Skin epidermis (tissue), 12 donors: ENCODE measurements around the gene ZNF512.
"Not testable (repeated sequence)": the region's sequence is repeated elsewhere in the genome, so short reads cannot be mapped to it uniquely, and the experiment has no call there.

Experiments used
- H3K27ac ChIP-seq, 21 experiments: fragments of 200-600 bp; sonication (generic) in 11 of 21; one replicate each; pipeline ENCODE4 v1.5.0; 2020; ENCODE audit warnings: mild to moderate bottlenecking in 3 of 21, inconsistent platforms in 2 of 21, moderate library complexity in 2 of 21
- H3K4me3 ChIP-seq, 7 experiments: fragments of 200-600 bp; sonication (generic) in 2 of 7; one replicate each; pipeline ENCODE4 v1.5.0; 2020; ENCODE audit warnings: inconsistent platforms in 2 of 7, mild to moderate bottlenecking in 2 of 7, moderate library complexity in 1 of 7

Gene ZNF512

GRCh38 chr2:27582695-27583389 lies at the start of gene ZNF512:
TSS of gene ZNF512 (plus strand) at chr2:27583042. CDS start at chr2:27583113, 71 bp downstream.
- Histone ChIP-seq H3K4me3 (peak within 1 kb of the TSS; percentile 41 to 70 (median 59)), H3K27ac (peak within 1 kb of the TSS in 20 of 21 experiments; percentile 4 to 83 (median 67))

- Histone ChIP-seq H3K4me3 (no peak overlapping the region), H3K27ac (no peak overlapping the region)
These were observed 45.6 kb upstream of the ZNF512 start for GRCh38 chr2:27537287-27537686.

- H3K4me3 ChIP-seq = not testable (repeated sequence)
These were observed 43.9 kb upstream of the ZNF512 start for GRCh38 chr2:27538839-27539450.

GRCh38 chr2:27539649-27540048 lies 43.2 kb upstream of the ZNF512 start:
- H3K27ac ChIP-seq, H3K4me3 ChIP-seq: not testable (repeated sequence)

More at GRCh38 chr2:27538839-27539450, 43.9 kb upstream of the ZNF512 start:
- H3K27ac ChIP-seq = not testable (repeated sequence)

GRCh38 chr2:27544143-27544821 lies 38.6 kb upstream of the ZNF512 start:
- no peak overlapping the region for H3K27ac ChIP-seq

GRCh38 chr2:27545348-27546141 lies 37.3 kb upstream of the ZNF512 start:
- Histone ChIP-seq H3K27ac (no peak overlapping the region), H3K4me3 (no peak overlapping the region)

More at GRCh38 chr2:27544143-27544821, 38.6 kb upstream of the ZNF512 start:
- no peak overlapping the region for H3K4me3 ChIP-seq

- Histone ChIP-seq H3K4me3 (no peak overlapping the region), H3K27ac (no peak overlapping the region)
These were observed 33.5 kb upstream of the ZNF512 start for GRCh38 chr2:27549303-27549702.

- Histone ChIP-seq H3K27ac (no peak overlapping the region), H3K4me3 (no peak overlapping the region)
These were observed 31.3 kb upstream of the ZNF512 start for GRCh38 chr2:27551514-27551913.

GRCh38 chr2:27552941-27553340 lies 29.9 kb upstream of the ZNF512 start:
- Histone ChIP-seq H3K27ac (no peak overlapping the region), H3K4me3 (no peak overlapping the region)

GRCh38 chr2:27554451-27554850 lies 28.4 kb upstream of the ZNF512 start:
- H3K27ac ChIP-seq, H3K4me3 ChIP-seq: not testable (repeated sequence)

- Histone ChIP-seq H3K4me3 (no peak overlapping the region), H3K27ac (no peak overlapping the region)
These were observed 23.6 kb upstream of the ZNF512 start for GRCh38 chr2:27559228-27559627.

GRCh38 chr2:27561060-27561459 lies 21.8 kb upstream of the ZNF512 start:
- H3K27ac ChIP-seq = no peak overlapping the region
- H3K4me3 ChIP-seq = no peak overlapping the region

GRCh38 chr2:27566628-27567027 lies 16.2 kb upstream of the ZNF512 start:
- Histone ChIP-seq H3K4me3 (no peak overlapping the region), H3K27ac (no peak overlapping the region)

- no peak overlapping the region for H3K27ac ChIP-seq
- no peak overlapping the region for H3K4me3 ChIP-seq
These were observed 13.4 kb upstream of the ZNF512 start for GRCh38 chr2:27569398-27569797.

- Histone ChIP-seq H3K27ac (no peak overlapping the region), H3K4me3 (no peak overlapping the region)
These were observed 11.6 kb upstream of the ZNF512 start for GRCh38 chr2:27571197-27571596.

GRCh38 chr2:27571681-27572080 lies 11.2 kb upstream of the ZNF512 start:
- H3K27ac ChIP-seq = no peak overlapping the region
- H3K4me3 ChIP-seq = no peak overlapping the region

GRCh38 chr2:27572439-27572838 lies 10.4 kb upstream of the ZNF512 start:
- H3K27ac ChIP-seq = no peak overlapping the region
- H3K4me3 ChIP-seq = no peak overlapping the region

GRCh38 chr2:27572998-27573429 lies 9.8 kb upstream of the ZNF512 start:
- Histone ChIP-seq H3K4me3 (no peak overlapping the region), H3K27ac (no peak overlapping the region)

GRCh38 chr2:27573452-27573851 lies 9.4 kb upstream of the ZNF512 start:
- Histone ChIP-seq H3K4me3 (no peak overlapping the region), H3K27ac (no peak overlapping the region)
